Measurements from ENCODE around the gene WDFY3. TPM values are rescaled to one million over a fixed set of nuclear protein-coding genes. Genes with fewer than 3 reads are reported as not detected.

Gene WDFY3
- polyA plus RNA-seq, 4 donors: 3.0 to 33.3 (median 6.4) TPM

- no peaks in the 10 kb centered on the region for H3K9me3 ChIP-seq (ENCODE audit: control insufficient read depth in 2 of 2, insufficient read depth in 1 of 2, low read depth in 1 of 2, low read length in 1 of 2)
- H3K27ac ChIP-seq (ENCODE audit: low read depth in 1 of 3, low read length in 2 of 3): no peak overlapping the region
- DNase-seq (no peak), FAIRE-seq (no peak)
- no peaks in the 10 kb centered on the region for H3K27me3 ChIP-seq (ENCODE audit: control insufficient read depth in 3 of 3, insufficient read depth in 3 of 3, low read length in 3 of 3)
- WGBS, 3 donors: 88 to 94% (median 89%) methylated on average over 1 of the region's 1 CpG
- peaks cover 0 to 38% (median 2%) of the 10 kb centered on the region in 3 donors for H3K36me3 ChIP-seq (ENCODE audit: control insufficient read depth in 3 of 3, insufficient read depth in 2 of 3, low read depth in 1 of 3, low read length in 3 of 3)
- no peak overlapping the region for H3K4me3 ChIP-seq (ENCODE audit: low read depth in 1 of 3, low read length in 3 of 3)
- no peaks in the 10 kb centered on the region for H3K4me1 ChIP-seq (ENCODE audit: control insufficient read depth in 3 of 3, insufficient read depth in 2 of 3, low read depth in 1 of 3, low read length in 2 of 3)
Observed at GRCh38 chr4:84691800-84692199, 274.7 kb downstream of the WDFY3 start.

- no peaks in the 10 kb centered on the region for H3K4me1 ChIP-seq (ENCODE audit: control insufficient read depth in 3 of 3, insufficient read depth in 2 of 3, low read depth in 1 of 3, low read length in 2 of 3)
- H3K36me3 ChIP-seq (ENCODE audit: control insufficient read depth in 3 of 3, insufficient read depth in 2 of 3, low read depth in 1 of 3, low read length in 3 of 3): peaks cover 0 to 41% (median 2%) of the 10 kb centered on the region in 3 donors
- 72 to 83% (median 75%) methylated on average over 1 of the region's 1 CpG for WGBS, 3 donors
- H3K27ac ChIP-seq (ENCODE audit: low read depth in 1 of 3, low read length in 2 of 3): no peak overlapping the region
- no peak overlapping the region for H3K4me3 ChIP-seq (ENCODE audit: low read depth in 1 of 3, low read length in 3 of 3)
- H3K27me3 ChIP-seq (ENCODE audit: control insufficient read depth in 3 of 3, insufficient read depth in 3 of 3, low read length in 3 of 3): no peaks in the 10 kb centered on the region
- no peaks in the 10 kb centered on the region for H3K9me3 ChIP-seq (ENCODE audit: control insufficient read depth in 2 of 2, insufficient read depth in 1 of 2, low read depth in 1 of 2, low read length in 1 of 2)
- DNase-seq (no peak), FAIRE-seq (no peak)
Observed at GRCh38 chr4:84691170-84691691, 275.3 kb downstream of the WDFY3 start.

GRCh38 chr4:84690481-84690880, 276.0 kb downstream of the WDFY3 start:
- Histone ChIP-seq H3K27me3 (ENCODE audit: control insufficient read depth in 3 of 3, insufficient read depth in 3 of 3, low read length in 3 of 3) (no peaks in the 10 kb centered on the region), H3K27ac (ENCODE audit: low read depth in 1 of 3, low read length in 2 of 3) (no peak overlapping the region), H3K4me3 (ENCODE audit: low read depth in 1 of 3, low read length in 3 of 3) (no peak overlapping the region), H3K36me3 (ENCODE audit: control insufficient read depth in 3 of 3, insufficient read depth in 2 of 3, low read depth in 1 of 3, low read length in 3 of 3) (peaks cover 0 to 44% (median 2%) of the 10 kb centered on the region in 3 donors), H3K9me3 (ENCODE audit: control insufficient read depth in 2 of 2, insufficient read depth in 1 of 2, low read depth in 1 of 2, low read length in 1 of 2) (no peaks in the 10 kb centered on the region), H3K4me1 (ENCODE audit: control insufficient read depth in 3 of 3, insufficient read depth in 2 of 3, low read depth in 1 of 3, low read length in 2 of 3) (no peaks in the 10 kb centered on the region)
- DNase-seq (no peak), FAIRE-seq (no peak)
- 94 to 95% (median 95%) methylated on average over 7 of the region's 7 CpGs for WGBS, 3 donors

- Histone ChIP-seq H3K27ac (ENCODE audit: low read depth in 1 of 3, low read length in 2 of 3) (no peak overlapping the region), H3K4me1 (ENCODE audit: control insufficient read depth in 3 of 3, insufficient read depth in 2 of 3, low read depth in 1 of 3, low read length in 2 of 3) (peaks cover 0 to 2% (median 0%) of the 10 kb centered on the region in 3 donors), H3K9me3 (ENCODE audit: control insufficient read depth in 2 of 2, insufficient read depth in 1 of 2, low read depth in 1 of 2, low read length in 1 of 2) (no peaks in the 10 kb centered on the region), H3K27me3 (ENCODE audit: control insufficient read depth in 3 of 3, insufficient read depth in 3 of 3, low read length in 3 of 3) (no peaks in the 10 kb centered on the region), H3K36me3 (ENCODE audit: control insufficient read depth in 3 of 3, insufficient read depth in 2 of 3, low read depth in 1 of 3, low read length in 3 of 3) (peaks cover 0 to 39% (median 0%) of the 10 kb centered on the region in 3 donors), H3K4me3 (ENCODE audit: low read depth in 1 of 3, low read length in 3 of 3) (no peak overlapping the region)
- DNase-seq (no peak), FAIRE-seq (no peak)
Observed at GRCh38 chr4:84689197-84689596, 277.3 kb downstream of the WDFY3 start.

GRCh38 chr4:84688605-84689004, 277.9 kb downstream of the WDFY3 start:
- Histone ChIP-seq H3K4me3 (ENCODE audit: low read depth in 1 of 3, low read length in 3 of 3) (no peak overlapping the region), H3K27me3 (ENCODE audit: control insufficient read depth in 3 of 3, insufficient read depth in 3 of 3, low read length in 3 of 3) (no peaks in the 10 kb centered on the region), H3K36me3 (ENCODE audit: control insufficient read depth in 3 of 3, insufficient read depth in 2 of 3, low read depth in 1 of 3, low read length in 3 of 3) (peaks cover 0 to 43% (median 0%) of the 10 kb centered on the region in 3 donors), H3K9me3 (ENCODE audit: control insufficient read depth in 2 of 2, insufficient read depth in 1 of 2, low read depth in 1 of 2, low read length in 1 of 2) (no peaks in the 10 kb centered on the region), H3K27ac (ENCODE audit: low read depth in 1 of 3, low read length in 2 of 3) (no peak overlapping the region), H3K4me1 (ENCODE audit: control insufficient read depth in 3 of 3, insufficient read depth in 2 of 3, low read depth in 1 of 3, low read length in 2 of 3) (peaks cover 0 to 7% (median 0%) of the 10 kb centered on the region in 3 donors)
- WGBS, 3 donors: 95 to 96% (median 95%) methylated on average over 5 of the region's 5 CpGs
- no peak for FAIRE-seq
- no peak for DNase-seq

- WGBS, 3 donors: 79 to 100% (median 83%) methylated on average over 1 of the region's 1 CpG
- H3K27me3 ChIP-seq (ENCODE audit: control insufficient read depth in 3 of 3, insufficient read depth in 3 of 3, low read length in 3 of 3): no peaks in the 10 kb centered on the region
- H3K4me3 ChIP-seq (ENCODE audit: low read depth in 1 of 3, low read length in 3 of 3): no peak overlapping the region
- no peak overlapping the region for H3K27ac ChIP-seq (ENCODE audit: low read depth in 1 of 3, low read length in 2 of 3)
- FAIRE-seq (no peak), DNase-seq (no peak)
- peaks cover 0 to 45% (median 2%) of the 10 kb centered on the region in 3 donors for H3K36me3 ChIP-seq (ENCODE audit: control insufficient read depth in 3 of 3, insufficient read depth in 2 of 3, low read depth in 1 of 3, low read length in 3 of 3)
- H3K9me3 ChIP-seq (ENCODE audit: control insufficient read depth in 2 of 2, insufficient read depth in 1 of 2, low read depth in 1 of 2, low read length in 1 of 2): no peaks in the 10 kb centered on the region
- peaks cover 0 to 35% (median 9%) of the 10 kb centered on the region in 3 donors for H3K4me1 ChIP-seq (ENCODE audit: control insufficient read depth in 3 of 3, insufficient read depth in 2 of 3, low read depth in 1 of 3, low read length in 2 of 3)
Observed at GRCh38 chr4:84685105-84685504, 281.4 kb downstream of the WDFY3 start.

- Histone ChIP-seq H3K27ac (ENCODE audit: low read depth in 1 of 3, low read length in 2 of 3) (peak overlapping the region in 1 of 3 donors; percentile 81), H3K4me3 (ENCODE audit: low read depth in 1 of 3, low read length in 3 of 3) (no peak overlapping the region), H3K9me3 (ENCODE audit: control insufficient read depth in 2 of 2, insufficient read depth in 1 of 2, low read depth in 1 of 2, low read length in 1 of 2) (no peaks in the 10 kb centered on the region), H3K36me3 (ENCODE audit: control insufficient read depth in 3 of 3, insufficient read depth in 2 of 3, low read depth in 1 of 3, low read length in 3 of 3) (peaks cover 0 to 51% (median 2%) of the 10 kb centered on the region in 3 donors), H3K27me3 (ENCODE audit: control insufficient read depth in 3 of 3, insufficient read depth in 3 of 3, low read length in 3 of 3) (no peaks in the 10 kb centered on the region), H3K4me1 (ENCODE audit: control insufficient read depth in 3 of 3, insufficient read depth in 2 of 3, low read depth in 1 of 3, low read length in 2 of 3) (peaks cover 0 to 35% (median 9%) of the 10 kb centered on the region in 3 donors)
- no peak for DNase-seq
- WGBS, 3 donors: 78 to 90% (median 85%) methylated on average over 3 of the region's 3 CpGs
- FAIRE-seq: no peak
Observed at GRCh38 chr4:84684361-84684760, 282.1 kb downstream of the WDFY3 start.

GRCh38 chr4:84683064-84683850, 283.2 kb downstream of the WDFY3 start:
- Histone ChIP-seq H3K27me3 (ENCODE audit: control insufficient read depth in 3 of 3, insufficient read depth in 3 of 3, low read length in 3 of 3) (no peaks in the 10 kb centered on the region), H3K27ac (ENCODE audit: low read depth in 1 of 3, low read length in 2 of 3) (peak overlapping the region in 1 of 3 donors; percentile 81), H3K4me3 (ENCODE audit: low read depth in 1 of 3, low read length in 3 of 3) (no peak overlapping the region), H3K9me3 (ENCODE audit: control insufficient read depth in 2 of 2, insufficient read depth in 1 of 2, low read depth in 1 of 2, low read length in 1 of 2) (no peaks in the 10 kb centered on the region), H3K4me1 (ENCODE audit: control insufficient read depth in 3 of 3, insufficient read depth in 2 of 3, low read depth in 1 of 3, low read length in 2 of 3) (peaks cover 0 to 35% (median 9%) of the 10 kb centered on the region in 3 donors), H3K36me3 (ENCODE audit: control insufficient read depth in 3 of 3, insufficient read depth in 2 of 3, low read depth in 1 of 3, low read length in 3 of 3) (peaks cover 2 to 59% (median 3%) of the 10 kb centered on the region in 3 donors)
- no peak for FAIRE-seq
- 75 to 79% (median 77%) methylated on average over 7 of the region's 7 CpGs for WGBS, 3 donors
- DNase-seq: peak in 1 of 2 donors; percentile 37
